ENCODE results near the gene WSB2.
"Not testable (repeated sequence)": the region's sequence is repeated elsewhere in the genome, so short reads cannot be mapped to it uniquely, and the experiment has no call there.

WSB2 gene

GRCh38 chr12:118061011-118061872, at the start of gene WSB2:
Gene WSB2, minus strand, starts transcription at chr12:118061179. Its CDS starts 131 bp downstream, at chr12:118061048.
- DNase-seq (ENCODE audit: low read depth): peak; percentile 56

GRCh38 chr12:118109088-118109487, 48.1 kb upstream of the WSB2 start:
- no peak for DNase-seq (ENCODE audit: low read depth)

- DNase-seq (ENCODE audit: low read depth): no peak
These were observed 46.7 kb upstream of the WSB2 start for GRCh38 chr12:118107694-118108093.

GRCh38 chr12:118107011-118107410, 46.0 kb upstream of the WSB2 start:
- no peak for DNase-seq (ENCODE audit: low read depth)

- DNase-seq (ENCODE audit: low read depth): peak; percentile 46
These were observed 42.8 kb upstream of the WSB2 start, which contains the start of gene VSIG10 for GRCh38 chr12:118103601-118104382. Gene VSIG10, minus strand, starts transcription at chr12:118104011. Its CDS starts 340 bp downstream, at chr12:118103671.

- DNase-seq (ENCODE audit: low read depth): peak; percentile 23
These were observed 42.2 kb upstream of the WSB2 start for GRCh38 chr12:118103201-118103600.

- no peak for DNase-seq (ENCODE audit: low read depth)
These were observed 41.6 kb upstream of the WSB2 start for GRCh38 chr12:118102609-118103008.

GRCh38 chr12:118102070-118102469, 41.1 kb upstream of the WSB2 start:
- no peak for DNase-seq (ENCODE audit: low read depth)

GRCh38 chr12:118101051-118101450, 40.1 kb upstream of the WSB2 start:
- DNase-seq (ENCODE audit: low read depth): no peak

- no peak for DNase-seq (ENCODE audit: low read depth)
These were observed 38.1 kb upstream of the WSB2 start for GRCh38 chr12:118098911-118099671.

GRCh38 chr12:118098401-118098800, 37.4 kb upstream of the WSB2 start:
- no peak for DNase-seq (ENCODE audit: low read depth)

GRCh38 chr12:118094039-118094438, 33.1 kb upstream of the WSB2 start:
- no peak for DNase-seq (ENCODE audit: low read depth)

- DNase-seq (ENCODE audit: low read depth): no peak
These were observed 28.8 kb upstream of the WSB2 start for GRCh38 chr12:118089782-118090181.

GRCh38 chr12:118082161-118082560, 21.2 kb upstream of the WSB2 start:
- no peak for DNase-seq (ENCODE audit: low read depth)

GRCh38 chr12:118081521-118081920, 20.5 kb upstream of the WSB2 start:
- DNase-seq (ENCODE audit: low read depth): not testable (repeated sequence)

GRCh38 chr12:118073768-118074167, 12.8 kb upstream of the WSB2 start:
- no peak for DNase-seq (ENCODE audit: low read depth)

GRCh38 chr12:118070650-118071049, 9.7 kb upstream of the WSB2 start:
- no peak for DNase-seq (ENCODE audit: low read depth)

GRCh38 chr12:118068445-118068844, 7.5 kb upstream of the WSB2 start:
- DNase-seq (ENCODE audit: low read depth): no peak

- DNase-seq (ENCODE audit: low read depth): no peak
These were observed 4.4 kb upstream of the WSB2 start for GRCh38 chr12:118065380-118065779.

GRCh38 chr12:118064608-118065007, 3.6 kb upstream of the WSB2 start:
- DNase-seq (ENCODE audit: low read depth): no peak

- DNase-seq (ENCODE audit: low read depth): no peak
These were observed 2.8 kb upstream of the WSB2 start for GRCh38 chr12:118063576-118064391.

Data from iris pigment epithelial cell (primary cell).